ENCODE measurements around the gene PCDH20.
"Not testable (repeated sequence)": the region's sequence is repeated elsewhere in the genome, so short reads cannot be mapped to it uniquely, and the experiment has no call there.

Gene PCDH20

DNA sequence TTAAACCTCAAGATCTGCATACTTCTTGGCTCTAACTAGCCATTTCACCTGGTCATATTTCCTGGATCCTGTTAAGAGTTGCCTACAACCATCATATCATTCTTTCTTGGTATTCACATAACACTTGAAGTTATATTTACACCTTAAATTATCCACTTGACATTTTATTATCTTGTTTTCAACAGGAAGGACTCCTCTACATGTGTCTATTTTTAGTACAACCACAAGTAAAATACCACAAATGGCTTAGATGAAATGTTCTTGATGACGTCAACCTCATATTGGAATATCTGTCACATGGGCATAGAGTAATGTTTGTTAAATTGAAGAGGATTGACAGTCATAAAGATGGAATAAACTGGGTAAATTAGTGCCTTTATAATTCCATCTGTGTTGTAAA lies 9.4 kb downstream of the PCDH20 start:
- in situ Hi-C loops (cut with HindIII; ENCODE audit: low pct_unique_long_range_greater_than_20kb, low sequenced_read_pairs), result no loop called here
- TF ChIP-seq JUND (IDR thresholded peaks at IDR 0.05; ENCODE audit: low read depth), result no peak
- DNase-seq (ENCODE audit: low read depth in 1 of 2, low spot score in 1 of 2), result no peak

DNA sequence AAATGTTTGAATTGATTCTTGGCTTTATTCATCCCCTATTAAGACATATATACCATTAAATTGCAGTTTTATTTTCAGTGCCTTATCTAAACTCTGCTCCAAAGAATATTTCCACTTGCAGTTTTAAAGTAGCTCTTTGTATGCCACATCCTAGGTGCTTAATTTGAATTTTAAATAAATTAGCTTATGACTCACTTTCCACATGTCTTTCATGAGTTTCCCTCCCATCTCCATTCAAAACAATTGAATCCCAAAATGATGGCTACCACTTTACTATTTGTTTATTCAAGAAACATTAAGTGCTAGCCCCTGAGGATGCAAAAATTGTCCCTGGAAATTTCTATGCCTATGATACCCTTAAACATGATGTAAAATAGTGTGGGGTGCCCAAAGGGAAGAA lies 19.5 kb downstream of the PCDH20 start:
- in situ Hi-C loops (cut with HindIII; ENCODE audit: low pct_unique_long_range_greater_than_20kb, low sequenced_read_pairs), result no loop called here
- DNase-seq (ENCODE audit: low read depth in 1 of 2, low spot score in 1 of 2), result no peak
- TF ChIP-seq JUND (IDR thresholded peaks at IDR 0.05; ENCODE audit: low read depth), result no peak

DNA sequence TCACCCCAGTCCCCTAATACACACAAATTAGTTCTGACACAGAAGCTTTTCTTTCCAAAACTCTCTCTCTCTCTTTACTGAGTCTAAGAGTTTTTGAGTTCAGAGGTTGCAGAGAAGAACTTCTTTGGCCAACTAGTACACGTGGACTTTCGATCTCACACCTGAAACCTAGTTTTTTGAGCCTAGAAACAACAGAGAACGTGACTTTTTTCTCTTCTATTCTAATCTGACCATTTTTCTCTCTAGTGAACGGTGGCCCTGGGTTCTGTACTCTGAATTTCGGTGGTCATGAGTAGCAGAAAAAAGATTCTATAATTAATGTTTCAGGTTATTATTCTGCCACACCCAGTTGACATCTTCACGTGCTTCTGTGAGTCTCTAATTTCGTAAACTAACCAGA lies 24.2 kb downstream of the PCDH20 start:
- in situ Hi-C loops (cut with HindIII; ENCODE audit: low pct_unique_long_range_greater_than_20kb, low sequenced_read_pairs), result no loop called here
- TF ChIP-seq JUND (IDR thresholded peaks at IDR 0.05; ENCODE audit: low read depth), result no peak
- no peak for DNase-seq (ENCODE audit: low read depth in 1 of 2, low spot score in 1 of 2)

DNA sequence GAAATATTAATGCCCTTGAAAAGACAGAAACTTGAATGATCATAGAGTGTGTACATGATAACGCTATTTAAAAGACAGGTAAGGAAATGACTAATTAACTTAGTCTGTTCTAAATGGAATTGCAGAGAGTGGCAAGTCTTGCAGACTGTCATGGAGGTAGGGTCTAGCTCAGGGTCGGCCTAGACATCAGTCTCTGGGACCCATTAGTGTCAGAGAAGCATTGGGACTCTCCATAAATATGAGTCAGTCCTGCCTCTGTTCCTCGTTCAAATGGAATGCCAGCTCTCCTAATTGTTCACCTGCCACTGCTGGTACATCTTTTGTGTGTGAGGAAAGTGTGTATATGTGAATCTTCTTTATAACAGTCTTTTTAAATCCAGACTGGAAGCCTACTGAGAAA lies 28.0 kb downstream of the PCDH20 start:
- no peak for TF ChIP-seq JUND (IDR thresholded peaks at IDR 0.05; ENCODE audit: low read depth)
- DNase-seq (ENCODE audit: low read depth in 1 of 2, low spot score in 1 of 2), result no peak
- in situ Hi-C loops (cut with HindIII; ENCODE audit: low pct_unique_long_range_greater_than_20kb, low sequenced_read_pairs), result no loop called here

DNA sequence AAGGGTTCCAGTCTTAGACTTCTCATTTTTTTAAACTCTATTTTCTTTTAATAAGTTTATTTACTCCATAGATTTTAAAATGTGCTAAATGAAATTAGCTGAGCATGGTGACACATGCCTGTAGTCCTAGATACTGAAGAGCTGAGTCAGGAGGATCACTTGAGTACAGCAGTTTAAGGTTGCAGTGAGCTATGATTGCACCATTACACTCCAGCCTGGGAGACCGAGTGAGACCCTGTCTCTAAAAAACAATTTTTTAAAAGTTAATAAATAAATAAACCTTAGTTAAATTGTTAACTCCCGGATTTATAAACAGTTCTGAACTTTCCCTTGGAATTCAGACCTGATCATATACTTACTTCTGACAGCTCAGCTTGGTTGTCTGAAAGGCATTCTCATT lies 32.5 kb downstream of the PCDH20 start:
- DNase-seq (ENCODE audit: low read depth in 1 of 2, low spot score in 1 of 2), result no peak
- no peak for TF ChIP-seq JUND (IDR thresholded peaks at IDR 0.05; ENCODE audit: low read depth)
- in situ Hi-C loops (cut with HindIII; ENCODE audit: low pct_unique_long_range_greater_than_20kb, low sequenced_read_pairs), result no loop called here

DNA sequence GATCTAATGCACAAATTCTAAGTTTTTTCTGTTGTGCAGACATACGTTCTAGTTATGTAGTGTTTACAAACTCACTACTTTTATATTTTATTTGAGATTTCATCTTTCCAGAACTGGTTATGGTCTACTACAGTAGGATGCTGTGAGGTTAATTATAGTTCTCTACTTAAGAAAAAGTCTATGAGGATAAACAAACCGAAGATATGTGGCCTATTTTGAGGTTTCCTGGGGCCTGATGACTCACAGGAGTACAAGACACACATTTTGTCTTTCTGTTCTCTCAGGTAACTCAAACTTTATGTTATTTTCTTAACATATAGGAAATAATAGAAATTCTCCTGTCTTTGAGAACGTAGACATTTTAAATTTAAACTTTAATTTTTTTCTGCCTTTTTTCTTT lies 45.1 kb downstream of the PCDH20 start:
- no peak for DNase-seq (ENCODE audit: low read depth in 1 of 2, low spot score in 1 of 2)
- TF ChIP-seq JUND (IDR thresholded peaks at IDR 0.05; ENCODE audit: low read depth), result no peak
- in situ Hi-C loops (cut with HindIII; ENCODE audit: low pct_unique_long_range_greater_than_20kb, low sequenced_read_pairs), result no loop called here

DNA sequence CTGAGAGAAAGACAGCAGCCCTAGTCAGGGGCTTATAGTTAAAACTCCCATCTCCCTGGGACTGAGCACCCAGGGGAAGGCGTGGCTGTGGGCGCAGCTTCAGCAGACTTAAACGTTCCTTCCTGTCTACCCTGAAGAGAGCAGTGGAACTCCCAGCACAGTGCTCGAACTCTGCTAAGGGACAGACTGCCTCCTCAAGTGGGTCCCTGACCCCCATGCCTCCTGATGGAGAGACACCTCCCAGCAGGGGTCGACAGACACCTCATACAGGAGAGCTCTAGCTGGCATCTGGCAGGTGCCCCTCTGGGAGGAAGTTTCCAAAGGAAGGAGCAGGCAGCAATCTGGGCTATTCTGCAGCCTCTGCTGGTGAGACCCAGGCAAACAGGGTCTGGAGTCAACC lies 51.0 kb downstream of the PCDH20 start:
- DNase-seq (ENCODE audit: low read depth in 1 of 2, low spot score in 1 of 2); in situ Hi-C loops (cut with HindIII; ENCODE audit: low pct_unique_long_range_greater_than_20kb, low sequenced_read_pairs): not testable (repeated sequence)

DNA sequence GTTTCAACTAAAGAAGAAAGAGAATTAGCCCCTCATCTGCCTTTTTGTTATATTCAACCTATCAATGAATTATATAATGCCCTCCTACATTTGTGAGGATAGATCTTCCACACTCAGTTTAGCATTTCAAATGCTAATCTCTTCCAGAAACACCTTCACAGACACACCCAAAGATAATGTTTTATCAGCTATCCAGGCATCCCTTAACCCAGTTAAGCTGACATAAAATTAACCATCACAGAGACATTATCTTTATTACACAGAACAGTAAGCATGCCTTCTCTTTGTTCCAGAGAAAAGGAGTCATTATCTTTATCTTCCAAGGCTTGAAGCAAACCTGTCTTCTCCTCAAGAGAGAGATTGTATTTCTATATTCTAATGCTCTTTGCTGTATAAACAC lies 53.1 kb downstream of the PCDH20 start:
- no peak for DNase-seq (ENCODE audit: low read depth in 1 of 2, low spot score in 1 of 2)

More for the DNA sequence above, 53.1 kb downstream of the PCDH20 start:
- in situ Hi-C loops (cut with HindIII; ENCODE audit: low pct_unique_long_range_greater_than_20kb, low sequenced_read_pairs), result no loop called here
- TF ChIP-seq JUND (IDR thresholded peaks at IDR 0.05; ENCODE audit: low read depth), result no peak

All from T47D (cell line).